Stimulated activated CD8-positive, alpha-beta memory T cell treated with anti-CD3 and anti-CD28 coated beads, Interleukin-2, amount 100 ng/mL, for 1 hour (primary cell): Measurements from ENCODE around the gene RGSL1.

Experiments
- DNase-seq, 2 donors: peaks; one replicate each; pipeline ENCODE4 v3.0.0-alpha.2; 2020; ENCODE audit warnings: low read depth in 2 of 2

RGSL1 gene

GRCh38 chr1:182450087-182450486 lies at the start of gene RGSL1:
Gene RGSL1 (plus strand): TSS chr1:182450146. CDS start chr1:182450166, 20 bp downstream.
- DNase-seq, result no peak

- no peak for DNase-seq
These were observed 49.4 kb upstream of the RGSL1 start, which contains the start of gene TEDDM1 for GRCh38 chr1:182400567-182400966. Gene TEDDM1 (minus strand): TSS chr1:182400667. CDS start chr1:182400485, 182 bp downstream.

- DNase-seq, result no peak
These were observed 45.2 kb upstream of the RGSL1 start for GRCh38 chr1:182404781-182405180.

- no peak for DNase-seq
These were observed 44.4 kb upstream of the RGSL1 start for GRCh38 chr1:182405578-182405977.

GRCh38 chr1:182406012-182406411 lies 43.9 kb upstream of the RGSL1 start:
- DNase-seq, result no peak

GRCh38 chr1:182407724-182408123 lies 42.2 kb upstream of the RGSL1 start:
- DNase-seq, result no peak

GRCh38 chr1:182408435-182409075 lies 41.4 kb upstream of the RGSL1 start:
- DNase-seq, result no peak

- DNase-seq, result no peak
These were observed 39.8 kb upstream of the RGSL1 start for GRCh38 chr1:182410138-182410537.

GRCh38 chr1:182410620-182411273 lies 39.2 kb upstream of the RGSL1 start:
- no peak for DNase-seq

GRCh38 chr1:182413486-182413885 lies 36.5 kb upstream of the RGSL1 start:
- no peak for DNase-seq

- DNase-seq, result no peak
These were observed 36.0 kb upstream of the RGSL1 start for GRCh38 chr1:182413969-182414368.

- no peak for DNase-seq
These were observed 34.2 kb upstream of the RGSL1 start for GRCh38 chr1:182415789-182416188.

GRCh38 chr1:182426442-182427430 lies 23.2 kb upstream of the RGSL1 start:
- DNase-seq, result no peak

- no peak for DNase-seq
These were observed 21.9 kb upstream of the RGSL1 start for GRCh38 chr1:182428043-182428442.

- no peak for DNase-seq
These were observed 19.5 kb upstream of the RGSL1 start for GRCh38 chr1:182430263-182431068.

GRCh38 chr1:182431278-182431677 lies 18.7 kb upstream of the RGSL1 start:
- DNase-seq, result no peak

- no peak for DNase-seq
These were observed 16.4 kb upstream of the RGSL1 start for GRCh38 chr1:182433580-182433979.

GRCh38 chr1:182438326-182438725 lies 11.6 kb upstream of the RGSL1 start:
- DNase-seq, result no peak

- DNase-seq, result no peak
These were observed 8.2 kb upstream of the RGSL1 start for GRCh38 chr1:182441719-182442118.

GRCh38 chr1:182442333-182442732 lies 7.6 kb upstream of the RGSL1 start:
- no peak for DNase-seq

GRCh38 chr1:182444497-182444896 lies 5.4 kb upstream of the RGSL1 start:
- no peak for DNase-seq
